ENCODE results near the gene SLC24A4.
A peak's percentile ranks its signal among the peaks of the same experiment; 100 is the strongest.

The SLC24A4 gene

GRCh38 chr14:92404938-92405337 lies 82.0 kb downstream of the SLC24A4 start:
- POLR2A ChIA-PET: no interaction called here
- Histone ChIP-seq H3K4me3 (ENCODE audit: low read depth, low read length) (no peak overlapping the region), H3K4me1 (ENCODE audit: control insufficient read depth, insufficient read depth, low read length) (peaks cover 2% of the 10 kb centered on the region; the same call in 1 of the 2 replicates), H3K9me3 (ENCODE audit: control insufficient read depth, insufficient read depth, low read depth, low read length) (no peaks in the 10 kb centered on the region; the same call in 1 of the 2 replicates), H3K27ac (ENCODE audit: extremely low read depth, low read depth, low read length) (no peak overlapping the region), H3K36me3 (ENCODE audit: control insufficient read depth in 2 of 2, insufficient read depth in 1 of 2, low read length in 2 of 2) (no peaks in the 10 kb centered on the region)
- CTCF ChIA-PET: no interaction called here
- TF ChIP-seq ZNF184 (tag by site-specific recombination; IDR thresholded peaks at IDR 0.05): no peak
- no peak for TF ChIP-seq ZIC2 (tag by site-specific recombination; IDR thresholded peaks at IDR 0.05)
- TF ChIP-seq ZNF521 (tag by site-specific recombination; IDR thresholded peaks at IDR 0.05): no peak
- TF ChIP-seq ZNF610 (tag by site-specific recombination; IDR thresholded peaks at IDR 0.05; ENCODE audit: borderline replicate concordance): no peak
- TF ChIP-seq PRDM1 (tag by site-specific recombination; IDR thresholded peaks at IDR 0.05): no peak
- TF ChIP-seq ZNF777 (tag by site-specific recombination; IDR thresholded peaks at IDR 0.05; ENCODE audit: borderline replicate concordance): no peak
- TF ChIP-seq ZNF768 (tag by site-specific recombination; IDR thresholded peaks at IDR 0.05): peak; percentile 75; the same call in 1 of the 2 replicates

DNA sequence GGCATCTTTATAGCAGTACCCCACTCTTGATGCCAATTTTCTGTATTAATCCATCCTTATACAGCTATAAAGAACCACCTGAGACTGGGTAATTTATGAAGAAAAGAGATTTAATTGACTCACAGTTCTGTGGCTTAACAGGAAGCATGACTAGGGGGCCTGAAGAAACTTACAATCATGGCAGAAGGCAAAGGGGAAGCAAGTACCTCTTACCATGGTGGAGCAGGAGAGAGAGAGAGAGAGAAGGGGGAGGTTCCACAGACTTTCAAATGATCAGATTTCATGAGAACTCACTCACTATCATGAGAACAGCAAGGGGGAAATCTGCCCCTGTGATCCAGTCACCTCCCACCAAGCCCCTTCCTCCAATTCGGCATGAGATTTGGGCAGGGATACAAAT lies 84.4 kb downstream of the SLC24A4 start:
- Histone ChIP-seq H3K4me3 (ENCODE audit: low read depth, low read length) (no peak overlapping the region), H3K36me3 (ENCODE audit: control insufficient read depth in 2 of 2, insufficient read depth in 1 of 2, low read length in 2 of 2) (no peaks in the 10 kb centered on the region), H3K27ac (ENCODE audit: extremely low read depth, low read depth, low read length) (no peak overlapping the region), H3K4me1 (ENCODE audit: control insufficient read depth, insufficient read depth, low read length) (peaks cover 2% of the 10 kb centered on the region; the same call in 1 of the 2 replicates), H3K9me3 (ENCODE audit: control insufficient read depth, insufficient read depth, low read depth, low read length) (no peaks in the 10 kb centered on the region; the same call in 1 of the 2 replicates)
- TF ChIP-seq, protein P1, sequence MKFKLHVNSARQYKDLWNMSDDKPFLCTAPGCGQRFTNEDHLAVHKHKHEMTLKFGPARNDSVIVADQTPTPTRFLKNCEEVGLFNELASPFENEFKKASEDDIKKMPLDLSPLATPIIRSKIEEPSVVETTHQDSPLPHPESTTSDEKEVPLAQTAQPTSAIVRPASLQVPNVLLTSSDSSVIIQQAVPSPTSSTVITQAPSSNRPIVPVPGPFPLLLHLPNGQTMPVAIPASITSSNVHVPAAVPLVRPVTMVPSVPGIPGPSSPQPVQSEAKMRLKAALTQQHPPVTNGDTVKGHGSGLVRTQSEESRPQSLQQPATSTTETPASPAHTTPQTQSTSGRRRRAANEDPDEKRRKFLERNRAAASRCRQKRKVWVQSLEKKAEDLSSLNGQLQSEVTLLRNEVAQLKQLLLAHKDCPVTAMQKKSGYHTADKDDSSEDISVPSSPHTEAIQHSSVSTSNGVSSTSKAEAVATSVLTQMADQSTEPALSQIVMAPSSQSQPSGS (tag by site-specific recombination; IDR thresholded peaks at IDR 0.05; ENCODE audit: low read depth): no peak
- TF ChIP-seq GLI2 (tag by site-specific recombination; IDR thresholded peaks at IDR 0.05; ENCODE audit: borderline replicate concordance, low read depth) (no peak), ZSCAN5A (tag by site-specific recombination; IDR thresholded peaks at IDR 0.05) (no peak), ZNF404 (tag by site-specific recombination; IDR thresholded peaks at IDR 0.05) (no peak), REPIN1 (tag by site-specific recombination; IDR thresholded peaks at IDR 0.05; ENCODE audit: low read depth) (no peak), ZNF354C (tag by site-specific recombination; IDR thresholded peaks at IDR 0.05; ENCODE audit: borderline replicate concordance, low read depth) (no peak), ZNF112 (tag by site-specific recombination; IDR thresholded peaks at IDR 0.05) (no peak), PATZ1 (tag by site-specific recombination; IDR thresholded peaks at IDR 0.05) (no peak), ZNF23 (tag by site-specific recombination; IDR thresholded peaks at IDR 0.05; ENCODE audit: borderline replicate concordance) (no peak), ZNF221 (tag by site-specific recombination; IDR thresholded peaks at IDR 0.05; ENCODE audit: borderline replicate concordance) (no peak), ZNF175 (tag by site-specific recombination; IDR thresholded peaks at IDR 0.05) (no peak), ZNF148 (tag by site-specific recombination; IDR thresholded peaks at IDR 0.05; ENCODE audit: borderline replicate concordance) (no peak)
- TF ChIP-seq, protein P2, sequence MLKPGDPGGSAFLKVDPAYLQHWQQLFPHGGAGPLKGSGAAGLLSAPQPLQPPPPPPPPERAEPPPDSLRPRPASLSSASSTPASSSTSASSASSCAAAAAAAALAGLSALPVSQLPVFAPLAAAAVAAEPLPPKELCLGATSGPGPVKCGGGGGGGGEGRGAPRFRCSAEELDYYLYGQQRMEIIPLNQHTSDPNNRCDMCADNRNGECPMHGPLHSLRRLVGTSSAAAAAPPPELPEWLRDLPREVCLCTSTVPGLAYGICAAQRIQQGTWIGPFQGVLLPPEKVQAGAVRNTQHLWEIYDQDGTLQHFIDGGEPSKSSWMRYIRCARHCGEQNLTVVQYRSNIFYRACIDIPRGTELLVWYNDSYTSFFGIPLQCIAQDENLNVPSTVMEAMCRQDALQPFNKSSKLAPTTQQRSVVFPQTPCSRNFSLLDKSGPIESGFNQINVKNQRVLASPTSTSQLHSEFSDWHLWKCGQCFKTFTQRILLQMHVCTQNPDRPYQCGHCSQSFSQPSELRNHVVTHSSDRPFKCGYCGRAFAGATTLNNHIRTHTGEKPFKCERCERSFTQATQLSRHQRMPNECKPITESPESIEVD (tag by site-specific recombination; IDR thresholded peaks at IDR 0.05): no peak
- CTCF ChIA-PET: no interaction called here
- POLR2A ChIA-PET: no interaction called here

Data from HEK293 (cell line).